ENCODE results near the gene SEC14L2. TPM values are rescaled to one million over a fixed set of nuclear protein-coding genes. Genes with fewer than 3 reads are reported as not detected.

The SEC14L2 gene
- total and polyA plus RNA-seq, 4 donors = 6.5 to 110 (median 49.6) TPM

GRCh38 chr22:30398685-30399680 lies 2.2 kb downstream of the SEC14L2 start:
- H3K27me3 ChIP-seq (ENCODE audit: control insufficient read depth in 4 of 4, insufficient read depth in 4 of 4, low read length in 3 of 4) = no peaks in the 10 kb centered on the region
- peak overlapping the region; percentile 33 to 87 (median 83) for H3K4me3 ChIP-seq (ENCODE audit: low read depth in 1 of 3, low read length in 3 of 3)
- peak in 1 of 2 donors; percentile 49 for TF ChIP-seq RXRA (IDR thresholded peaks at IDR 0.05)
- no peak for TF ChIP-seq REST (IDR thresholded peaks at IDR 0.05)
- peak in 1 of 2 donors; percentile 63 for TF ChIP-seq HNF4A (conservative IDR thresholded peaks at IDR 0.05)
- no peak for TF ChIP-seq HNF4G (IDR thresholded peaks at IDR 0.05)
- peaks cover 0 to 5% (median 1%) of the 10 kb centered on the region in 4 donors for H3K36me3 ChIP-seq (ENCODE audit: control insufficient read depth in 4 of 4, insufficient read depth in 3 of 4, low read depth in 1 of 4, low read length in 3 of 4)
- no peaks in the 10 kb centered on the region for H3K9me3 ChIP-seq (ENCODE audit: control insufficient read depth in 4 of 4, low read length in 3 of 4)
- H3K9ac ChIP-seq (ENCODE audit: low read depth in 1 of 2, low read length in 2 of 2) = peak overlapping the region; percentile 68 to 77
- 27% methylated on average over 25 of the region's 25 CpGs for WGBS
- H3K4me1 ChIP-seq (ENCODE audit: control insufficient read depth in 4 of 4, insufficient read depth in 4 of 4, low read length in 3 of 4) = peaks cover 7 to 70% (median 59%) of the 10 kb centered on the region in 4 donors
- H3K27ac ChIP-seq (ENCODE audit: low read depth in 1 of 2, low read length in 2 of 2) = peak overlapping the region; percentile 78 to 85
- DNase-seq (ENCODE audit: low spot score) = no peak

GRCh38 chr22:30399718-30400117 lies 2.9 kb downstream of the SEC14L2 start:
- Histone ChIP-seq H3K4me3 (ENCODE audit: low read depth in 1 of 3, low read length in 3 of 3) (peak overlapping the region in 1 of 3 donors; percentile 33), H3K27me3 (ENCODE audit: control insufficient read depth in 4 of 4, insufficient read depth in 4 of 4, low read length in 3 of 4) (no peaks in the 10 kb centered on the region), H3K9ac (ENCODE audit: low read depth in 1 of 2, low read length in 2 of 2) (no peak overlapping the region), H3K27ac (ENCODE audit: low read depth in 1 of 2, low read length in 2 of 2) (peak overlapping the region; percentile 3 to 85), H3K36me3 (ENCODE audit: control insufficient read depth in 4 of 4, insufficient read depth in 3 of 4, low read depth in 1 of 4, low read length in 3 of 4) (peaks cover 0 to 5% (median 1%) of the 10 kb centered on the region in 4 donors), H3K4me1 (ENCODE audit: control insufficient read depth in 4 of 4, insufficient read depth in 4 of 4, low read length in 3 of 4) (peaks cover 7 to 75% (median 63%) of the 10 kb centered on the region in 4 donors), H3K9me3 (ENCODE audit: control insufficient read depth in 4 of 4, low read length in 3 of 4) (no peaks in the 10 kb centered on the region)
- DNase-seq (ENCODE audit: low spot score) = no peak
- TF ChIP-seq HNF4A (conservative IDR thresholded peaks at IDR 0.05) (no peak), ZBTB33 (IDR thresholded peaks at IDR 0.05) (no peak), REST (IDR thresholded peaks at IDR 0.05) (no peak), JUND (IDR thresholded peaks at IDR 0.05) (no peak), GABPA (IDR thresholded peaks at IDR 0.05 in 1 of 2, conservative IDR thresholded peaks at IDR 0.05 in 1 of 2) (no peak), FOXA1 (IDR thresholded peaks at IDR 0.05) (no peak), FOXA2 (IDR thresholded peaks at IDR 0.05) (no peak), YY1 (IDR thresholded peaks at IDR 0.05) (no peak), RXRA (IDR thresholded peaks at IDR 0.05) (no peak), SP1 (IDR thresholded peaks at IDR 0.05) (no peak), MAX (IDR thresholded peaks at IDR 0.05) (no peak), TAF1 (conservative IDR thresholded peaks at IDR 0.05) (no peak), CTCF (IDR thresholded peaks at IDR 0.05; ENCODE audit: low read depth, low read length, missing input control) (no peak), NR2F2 (IDR thresholded peaks at IDR 0.05) (no peak), HNF4G (IDR thresholded peaks at IDR 0.05) (no peak), RAD21 (IDR thresholded peaks at IDR 0.05) (no peak), ATF3 (IDR thresholded peaks at IDR 0.05) (no peak)
- WGBS = 54% methylated on average over 5 of the region's 5 CpGs
